SK-N-SH treated with all-trans-retinoic acid at 6 μM for 48 hours (cell line): Measurements from ENCODE around the gene GREB1L.

Experiments used
- ATAC-seq: fragments of 200-7000 bp; cut with Tn5 transposase; 3 replicates; pipeline ENCODE4 v1.9.1; 2020; ENCODE audit warnings: mild to moderate bottlenecking, moderate library complexity
- ARNTL ChIP-seq: fragments of 450-650 bp; formaldehyde crosslinking; IDR thresholded peaks from 2 replicates; pipeline ENCODE4 v1.5.0; 2020; ENCODE audit warnings: low read depth, mild to moderate bottlenecking, moderate library complexity, borderline replicate concordance
- BACH2 ChIP-seq: fragments of 250-450 bp; sonication (Bioruptor Pico); IDR thresholded peaks from 2 replicates; pipeline ENCODE4 v1.9.0; 2021; ENCODE audit warnings: mild to moderate bottlenecking, borderline replicate concordance
- CSDC2 ChIP-seq: fragments of 250-450 bp; sonication (Bioruptor Pico); IDR thresholded peaks from 2 replicates; pipeline ENCODE4 v1.5.0; 2020; ENCODE audit warnings: mild to moderate bottlenecking, moderate library complexity
- ESRRG ChIP-seq: fragments of 250-450 bp; sonication (Bioruptor Pico); IDR thresholded peaks from 2 replicates; pipeline ENCODE4 v1.6.1; 2021; ENCODE audit warnings: mild to moderate bottlenecking
- ISL1 ChIP-seq: fragments of 250-450 bp; sonication (Bioruptor Pico); IDR thresholded peaks from 2 replicates; pipeline ENCODE4 v2.1.2; 2022; ENCODE audit warnings: mild to moderate bottlenecking, moderate library complexity
- OSR1 ChIP-seq: fragments of 250-450 bp; sonication (Bioruptor Pico); IDR thresholded peaks from 2 replicates; pipeline ENCODE4 v1.8.0; 2022; ENCODE audit warnings: moderate library complexity, mild to moderate bottlenecking, inconsistent platforms
- RARB ChIP-seq: fragments of 250-450 bp; sonication (Bioruptor Pico); IDR thresholded peaks from 2 replicates; pipeline ENCODE4 v1.8.0; 2021; ENCODE audit warnings: mild to moderate bottlenecking, moderate library complexity
- SNAI2 ChIP-seq: fragments of 250-450 bp; sonication (Bioruptor Pico); IDR thresholded peaks from 2 replicates; pipeline ENCODE4 v1.5.0; 2020; ENCODE audit warnings: mild to moderate bottlenecking, moderate library complexity
- TOX ChIP-seq: fragments of 250-450 bp; sonication (Bioruptor Pico); IDR thresholded peaks from 2 replicates; pipeline ENCODE4 v1.8.0; 2021; ENCODE audit warnings: mild to moderate bottlenecking, moderate library complexity, borderline replicate concordance
- ZC3H10 ChIP-seq: fragments of 250-450 bp; sonication (Bioruptor Pico); IDR thresholded peaks from 2 replicates; pipeline ENCODE4 v1.5.1; 2021; ENCODE audit warnings: mild to moderate bottlenecking, moderate library complexity
- ZFP3 ChIP-seq: fragments of 250-450 bp; sonication (Bioruptor Pico); IDR thresholded peaks from 2 replicates; pipeline ENCODE4 v1.5.0; 2020; ENCODE audit warnings: mild to moderate bottlenecking, moderate library complexity
- ZNF565 ChIP-seq: fragments of 450-650 bp; formaldehyde crosslinking; conservative IDR thresholded peaks from 2 replicates; pipeline ENCODE4 v1.5.0; 2020; ENCODE audit warnings: low read depth, mild to moderate bottlenecking, moderate library complexity
- ZNF70 ChIP-seq: fragments of 450-650 bp; formaldehyde crosslinking; IDR thresholded peaks from 2 replicates; pipeline ENCODE4 v1.5.0; 2020; ENCODE audit warnings: mild to moderate bottlenecking, moderate library complexity
- TF ChIP-seq, protein P1 (sequence below): fragments of 250-450 bp; sonication (Bioruptor Pico); IDR thresholded peaks from 2 replicates; pipeline ENCODE4 v1.5.0; 2020; ENCODE audit warnings: mild to moderate bottlenecking, moderate library complexity
- TF ChIP-seq, protein P2 (sequence below): fragments of 250-450 bp; sonication (Bioruptor Pico); IDR thresholded peaks from 2 replicates; pipeline ENCODE4 v1.8.0; 2020; ENCODE audit warnings: mild to moderate bottlenecking, moderate library complexity, borderline replicate concordance
- TF ChIP-seq, protein P3 (sequence below): fragments of 250-450 bp; sonication (Bioruptor Pico); IDR thresholded peaks from 2 replicates; pipeline ENCODE4 v1.5.1; 2020; ENCODE audit warnings: low read depth, mild to moderate bottlenecking, moderate library complexity
- TF ChIP-seq, protein P4 (sequence below): fragments of 250-450 bp; sonication (Bioruptor Pico); IDR thresholded peaks from 2 replicates; pipeline ENCODE4 v1.5.1; 2021; ENCODE audit warnings: mild to moderate bottlenecking, moderate library complexity

Gene GREB1L

DNA sequence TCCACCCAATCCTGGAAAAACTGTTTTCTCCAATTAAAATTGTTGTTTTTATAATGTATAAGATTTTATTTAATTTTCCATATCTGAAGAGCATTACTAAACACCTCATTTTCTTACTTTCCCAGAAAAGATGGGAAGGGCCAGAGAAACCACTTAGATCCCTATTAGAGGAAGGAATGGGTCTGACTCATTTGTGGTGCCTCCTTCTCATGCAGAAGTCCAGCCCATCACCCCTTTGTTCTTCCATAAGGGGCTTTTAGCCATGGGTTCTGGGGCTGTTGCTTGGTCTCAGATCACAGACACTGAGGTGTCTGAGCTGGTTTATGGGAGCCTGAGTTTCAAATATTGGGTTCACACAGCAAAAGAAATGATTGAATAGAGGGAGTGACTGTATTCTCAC is 206.3 kb downstream of the GREB1L start:
- no peak for TF ChIP-seq OSR1 (CRISPR knock-in tag)
- no peak for TF ChIP-seq TOX
- no peak for TF ChIP-seq RARB (CRISPR knock-in tag)
- no peak for TF ChIP-seq ZNF565 (CRISPR knock-in tag)
- TF ChIP-seq, protein P1, sequence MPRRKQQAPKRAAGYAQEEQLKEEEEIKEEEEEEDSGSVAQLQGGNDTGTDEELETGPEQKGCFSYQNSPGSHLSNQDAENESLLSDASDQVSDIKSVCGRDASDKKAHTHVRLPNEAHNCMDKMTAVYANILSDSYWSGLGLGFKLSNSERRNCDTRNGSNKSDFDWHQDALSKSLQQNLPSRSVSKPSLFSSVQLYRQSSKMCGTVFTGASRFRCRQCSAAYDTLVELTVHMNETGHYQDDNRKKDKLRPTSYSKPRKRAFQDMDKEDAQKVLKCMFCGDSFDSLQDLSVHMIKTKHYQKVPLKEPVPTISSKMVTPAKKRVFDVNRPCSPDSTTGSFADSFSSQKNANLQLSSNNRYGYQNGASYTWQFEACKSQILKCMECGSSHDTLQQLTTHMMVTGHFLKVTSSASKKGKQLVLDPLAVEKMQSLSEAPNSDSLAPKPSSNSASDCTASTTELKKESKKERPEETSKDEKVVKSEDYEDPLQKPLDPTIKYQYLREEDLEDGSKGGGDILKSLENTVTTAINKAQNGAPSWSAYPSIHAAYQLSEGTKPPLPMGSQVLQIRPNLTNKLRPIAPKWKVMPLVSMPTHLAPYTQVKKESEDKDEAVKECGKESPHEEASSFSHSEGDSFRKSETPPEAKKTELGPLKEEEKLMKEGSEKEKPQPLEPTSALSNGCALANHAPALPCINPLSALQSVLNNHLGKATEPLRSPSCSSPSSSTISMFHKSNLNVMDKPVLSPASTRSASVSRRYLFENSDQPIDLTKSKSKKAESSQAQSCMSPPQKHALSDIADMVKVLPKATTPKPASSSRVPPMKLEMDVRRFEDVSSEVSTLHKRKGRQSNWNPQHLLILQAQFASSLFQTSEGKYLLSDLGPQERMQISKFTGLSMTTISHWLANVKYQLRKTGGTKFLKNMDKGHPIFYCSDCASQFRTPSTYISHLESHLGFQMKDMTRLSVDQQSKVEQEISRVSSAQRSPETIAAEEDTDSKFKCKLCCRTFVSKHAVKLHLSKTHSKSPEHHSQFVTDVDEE (CRISPR knock-in tag), result no peak
- no peak for TF ChIP-seq BACH2 (CRISPR knock-in tag)
- TF ChIP-seq ZFP3 (CRISPR knock-in tag), result no peak
- TF ChIP-seq, protein P2, sequence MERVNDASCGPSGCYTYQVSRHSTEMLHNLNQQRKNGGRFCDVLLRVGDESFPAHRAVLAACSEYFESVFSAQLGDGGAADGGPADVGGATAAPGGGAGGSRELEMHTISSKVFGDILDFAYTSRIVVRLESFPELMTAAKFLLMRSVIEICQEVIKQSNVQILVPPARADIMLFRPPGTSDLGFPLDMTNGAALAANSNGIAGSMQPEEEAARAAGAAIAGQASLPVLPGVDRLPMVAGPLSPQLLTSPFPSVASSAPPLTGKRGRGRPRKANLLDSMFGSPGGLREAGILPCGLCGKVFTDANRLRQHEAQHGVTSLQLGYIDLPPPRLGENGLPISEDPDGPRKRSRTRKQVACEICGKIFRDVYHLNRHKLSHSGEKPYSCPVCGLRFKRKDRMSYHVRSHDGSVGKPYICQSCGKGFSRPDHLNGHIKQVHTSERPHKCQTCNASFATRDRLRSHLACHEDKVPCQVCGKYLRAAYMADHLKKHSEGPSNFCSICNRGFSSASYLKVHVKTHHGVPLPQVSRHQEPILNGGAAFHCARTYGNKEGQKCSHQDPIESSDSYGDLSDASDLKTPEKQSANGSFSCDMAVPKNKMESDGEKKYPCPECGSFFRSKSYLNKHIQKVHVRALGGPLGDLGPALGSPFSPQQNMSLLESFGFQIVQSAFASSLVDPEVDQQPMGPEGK (CRISPR knock-in tag), result no peak
- no peak for TF ChIP-seq ZC3H10 (CRISPR knock-in tag)
- no peak for ATAC-seq

DNA sequence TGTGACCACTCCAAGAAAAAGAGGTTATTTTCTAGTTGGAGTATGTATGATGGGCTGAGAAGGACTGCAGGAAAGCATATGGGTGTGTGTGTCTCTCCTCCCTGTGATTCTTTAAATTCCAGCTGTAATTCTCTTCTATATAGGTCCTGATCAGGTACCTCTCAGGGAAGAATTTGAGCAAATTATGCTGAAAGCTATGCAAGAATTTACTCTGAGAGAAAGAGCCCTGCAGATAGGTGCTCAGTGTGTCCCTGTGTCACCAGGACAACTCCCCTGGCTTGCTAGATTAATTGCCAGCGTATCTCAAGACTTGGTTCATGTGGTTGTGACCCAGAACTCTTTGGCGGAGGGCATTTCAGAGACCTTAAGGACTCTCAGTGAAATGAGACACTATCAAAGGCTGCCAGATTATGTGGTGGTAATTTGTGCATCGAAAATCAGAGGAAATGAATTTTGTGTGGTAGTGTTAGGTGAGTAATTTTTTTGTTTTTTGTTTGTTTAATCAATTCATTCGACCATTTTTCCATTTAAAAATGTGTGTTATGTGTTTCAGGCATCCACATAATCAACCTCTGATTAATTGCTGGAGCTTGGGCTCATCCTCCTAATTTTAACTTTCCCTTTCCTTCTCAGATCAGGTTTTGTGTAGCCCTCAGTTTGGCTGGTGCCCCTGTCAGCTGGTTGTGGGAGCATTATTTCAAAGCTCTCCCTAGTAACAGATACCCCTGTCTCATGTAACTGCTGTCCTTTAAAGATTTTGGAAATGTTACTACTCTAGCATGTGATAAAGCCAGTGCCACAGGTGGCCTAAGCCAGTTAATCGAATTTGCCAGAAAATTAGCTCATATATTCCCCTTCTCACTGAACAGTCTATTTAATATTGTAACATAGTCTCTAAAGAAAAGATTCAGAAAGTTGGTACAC is 207.6 kb downstream of the GREB1L start:
- TF ChIP-seq ISL1 (no peak), ZNF70 (no peak), ESRRG (CRISPR knock-in tag) (no peak), BACH2 (CRISPR knock-in tag) (no peak), SNAI2 (CRISPR knock-in tag) (no peak), TOX (no peak), CSDC2 (CRISPR knock-in tag) (no peak), OSR1 (CRISPR knock-in tag) (no peak), ARNTL (CRISPR knock-in tag) (no peak), ZC3H10 (CRISPR knock-in tag) (no peak), ZFP3 (CRISPR knock-in tag) (no peak)
- TF ChIP-seq, protein P3, sequence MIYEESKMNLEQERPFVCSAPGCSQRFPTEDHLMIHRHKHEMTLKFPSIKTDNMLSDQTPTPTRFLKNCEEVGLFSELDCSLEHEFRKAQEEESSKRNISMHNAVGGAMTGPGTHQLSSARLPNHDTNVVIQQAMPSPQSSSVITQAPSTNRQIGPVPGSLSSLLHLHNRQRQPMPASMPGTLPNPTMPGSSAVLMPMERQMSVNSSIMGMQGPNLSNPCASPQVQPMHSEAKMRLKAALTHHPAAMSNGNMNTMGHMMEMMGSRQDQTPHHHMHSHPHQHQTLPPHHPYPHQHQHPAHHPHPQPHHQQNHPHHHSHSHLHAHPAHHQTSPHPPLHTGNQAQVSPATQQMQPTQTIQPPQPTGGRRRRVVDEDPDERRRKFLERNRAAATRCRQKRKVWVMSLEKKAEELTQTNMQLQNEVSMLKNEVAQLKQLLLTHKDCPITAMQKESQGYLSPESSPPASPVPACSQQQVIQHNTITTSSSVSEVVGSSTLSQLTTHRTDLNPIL (CRISPR knock-in tag), result no peak
- TF ChIP-seq, protein P2 (CRISPR knock-in tag), result no peak
- TF ChIP-seq, protein P1 (CRISPR knock-in tag), result no peak
- TF ChIP-seq, protein P4, sequence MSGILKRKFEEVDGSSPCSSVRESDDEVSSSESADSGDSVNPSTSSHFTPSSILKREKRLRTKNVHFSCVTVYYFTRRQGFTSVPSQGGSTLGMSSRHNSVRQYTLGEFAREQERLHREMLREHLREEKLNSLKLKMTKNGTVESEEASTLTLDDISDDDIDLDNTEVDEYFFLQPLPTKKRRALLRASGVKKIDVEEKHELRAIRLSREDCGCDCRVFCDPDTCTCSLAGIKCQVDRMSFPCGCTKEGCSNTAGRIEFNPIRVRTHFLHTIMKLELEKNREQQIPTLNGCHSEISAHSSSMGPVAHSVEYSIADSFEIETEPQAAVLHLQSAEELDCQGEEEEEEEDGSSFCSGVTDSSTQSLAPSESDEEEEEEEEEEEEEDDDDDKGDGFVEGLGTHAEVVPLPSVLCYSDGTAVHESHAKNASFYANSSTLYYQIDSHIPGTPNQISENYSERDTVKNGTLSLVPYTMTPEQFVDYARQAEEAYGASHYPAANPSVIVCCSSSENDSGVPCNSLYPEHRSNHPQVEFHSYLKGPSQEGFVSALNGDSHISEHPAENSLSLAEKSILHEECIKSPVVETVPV (CRISPR knock-in tag), result no peak
- no peak for ATAC-seq
